LNCaP clone FGC (cell line): ENCODE data around the gene NRP2.

Source experiments
- DNase-seq: peaks from one replicate; pipeline ENCODE4 v3.0.0-alpha.2; 2011; ENCODE audit warnings: low read depth
- H3K4me3 ChIP-seq: 2 replicates; pipeline ENCODE4 v1.5.1; 2011; ENCODE audit warnings: mild to moderate bottlenecking, low read depth, low read length, control low read depth
- CTCF ChIP-seq: IDR thresholded peaks from 2 replicates; pipeline ENCODE4 v1.5.1; 2012; ENCODE audit warnings: mild to moderate bottlenecking; ENCODE audit not compliant: control insufficient read depth, insufficient read depth; ENCODE audit errors: extremely low read depth

NRP2 gene

GRCh38 chr2:205762881-205763280, 80.6 kb downstream of the NRP2 start:
- TF ChIP-seq CTCF = no peak
- no peak for DNase-seq
- H3K4me3 ChIP-seq = no peak overlapping the region

- H3K4me3 ChIP-seq = no peak overlapping the region
- no peak for DNase-seq
- TF ChIP-seq CTCF = peak; percentile 26
These were observed 81.5 kb downstream of the NRP2 start for GRCh38 chr2:205763708-205764211.

GRCh38 chr2:205764270-205764746, 82.0 kb downstream of the NRP2 start:
- TF ChIP-seq CTCF = no peak
- DNase-seq = no peak
- no peak overlapping the region for H3K4me3 ChIP-seq

- no peak for TF ChIP-seq CTCF
These were observed 82.8 kb downstream of the NRP2 start for GRCh38 chr2:205765151-205765550.

GRCh38 chr2:205766779-205767359, 84.6 kb downstream of the NRP2 start:
- peak; percentile 80 for TF ChIP-seq CTCF
- no peak overlapping the region for H3K4me3 ChIP-seq
- peak; percentile 15 for DNase-seq

More at GRCh38 chr2:205765151-205765550, 82.8 kb downstream of the NRP2 start:
- DNase-seq = no peak
- H3K4me3 ChIP-seq = no peak overlapping the region

GRCh38 chr2:205767617-205768016, 85.3 kb downstream of the NRP2 start:
- no peak for DNase-seq
- no peak overlapping the region for H3K4me3 ChIP-seq
- TF ChIP-seq CTCF = no peak

GRCh38 chr2:205768341-205768740, 86.0 kb downstream of the NRP2 start:
- no peak overlapping the region for H3K4me3 ChIP-seq
- TF ChIP-seq CTCF = no peak
- DNase-seq = no peak
